Colon (tissue), 2 donors: ENCODE results near the gene DRAM2.
"Not testable (repeated sequence)": the region's sequence is repeated elsewhere in the genome, so short reads cannot be mapped to it uniquely, and the experiment has no call there.

Source experiments
- FAIRE-seq: peaks from 2 replicates; lab custom pipeline; 2012; peaks lifted over from hg19 to GRCh38; lab: Jason Lieb, UNC
- donor health status: control.
- donor health status: control.

DRAM2 gene

GRCh38 chr1:111079329-111079728 lies 60.6 kb downstream of the DRAM2 start:
- not testable (repeated sequence) for FAIRE-seq

GRCh38 chr1:111077312-111077711 lies 62.6 kb downstream of the DRAM2 start:
- FAIRE-seq = not testable (repeated sequence)
